Midbrain (tissue), 1 donor: Measurements from ENCODE around the gene GNG13.
A peak's percentile ranks its signal among the peaks of the same experiment; 100 is the strongest.
"Not testable (repeated sequence)": the region's sequence is repeated elsewhere in the genome, so short reads cannot be mapped to it uniquely, and the experiment has no call there.

Experiments
- DNase-seq: peaks from one replicate; lab custom pipeline; 2025; lab: John Stamatoyannopoulos, UW

Gene GNG13

DNA sequence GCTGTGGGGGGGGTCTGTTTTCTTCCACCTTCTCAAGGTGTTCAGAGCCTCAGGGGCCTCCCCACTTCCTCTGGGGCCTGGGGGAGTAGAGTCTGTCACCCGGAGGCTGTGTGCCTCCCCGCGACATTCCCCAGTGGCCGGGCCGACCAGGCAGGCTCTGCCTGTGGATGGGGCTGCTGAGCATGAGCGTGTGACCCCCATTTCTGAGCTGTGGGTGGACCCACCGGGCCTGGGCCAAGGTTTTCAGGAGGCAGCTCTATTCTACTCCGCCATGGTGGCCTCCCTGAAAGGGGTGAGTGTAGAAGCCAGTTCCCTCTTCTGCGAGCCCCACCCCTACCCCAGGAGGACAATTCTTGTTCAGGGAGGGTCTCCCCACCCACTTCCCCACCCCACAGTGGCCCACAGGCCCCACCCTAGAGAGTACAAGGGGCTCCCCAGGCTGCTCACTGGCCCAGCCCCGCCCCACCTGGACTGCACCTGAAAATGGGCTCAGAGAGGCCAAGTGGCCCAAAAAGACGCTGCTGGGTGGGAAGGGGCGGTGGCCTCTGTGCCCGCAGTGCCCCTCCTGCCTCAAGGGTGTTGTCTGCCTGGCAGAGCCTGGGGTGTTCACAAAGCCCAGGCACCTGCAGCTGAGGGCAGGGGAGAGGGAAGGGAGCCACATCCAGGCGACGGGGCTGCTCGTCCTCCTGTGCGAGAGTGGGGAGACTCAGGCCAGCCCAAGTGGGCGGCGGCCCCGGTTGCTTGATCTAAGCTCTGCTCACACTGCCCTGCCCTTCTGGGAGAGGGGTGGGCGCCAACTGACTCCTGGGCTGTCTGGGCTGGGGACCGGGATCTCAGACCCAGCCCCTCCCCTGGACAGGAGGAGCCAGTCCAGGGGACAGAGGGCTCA, 38.7 kb downstream of the GNG13 start:
- no peak for DNase-seq

DNA sequence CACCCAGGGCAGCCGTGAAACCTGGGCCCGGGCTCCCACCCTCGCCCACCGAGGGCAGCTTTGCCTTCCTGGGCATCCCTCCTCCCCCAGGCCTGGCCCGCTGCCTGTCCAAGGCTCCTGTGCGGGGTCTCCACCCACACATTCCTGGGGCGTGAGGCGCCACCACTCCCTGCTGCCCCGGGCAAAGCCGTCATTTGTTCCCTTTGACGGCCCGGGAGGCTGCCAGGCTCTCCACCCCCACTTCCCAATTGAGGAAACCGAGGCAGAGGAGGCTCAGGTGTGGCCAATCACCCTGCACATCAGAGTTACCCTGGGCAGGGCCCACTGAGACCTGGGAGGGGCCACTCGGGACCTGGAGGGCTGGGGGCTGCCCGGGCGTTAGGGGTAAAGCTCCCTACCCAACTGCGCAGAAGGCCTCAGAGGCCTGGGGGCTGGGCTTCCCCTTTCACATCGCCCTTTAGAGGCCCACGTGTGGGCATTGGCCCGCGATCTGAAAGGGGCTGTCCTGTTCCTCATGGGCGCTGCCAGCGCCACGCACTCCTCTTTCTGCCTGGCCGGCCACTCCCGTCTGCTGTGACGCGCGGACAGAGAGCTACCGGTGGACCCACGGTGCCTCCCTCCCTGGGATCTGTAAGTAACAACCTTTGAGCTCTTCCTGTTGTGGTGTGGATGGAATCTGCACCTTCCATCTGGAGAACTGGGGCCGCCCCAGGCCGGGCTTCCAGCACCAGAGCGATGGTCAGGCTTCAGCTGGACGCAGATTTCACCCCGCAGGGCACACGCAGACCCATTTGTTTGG, 39.8 kb downstream of the GNG13 start, which contains the start of gene MSLN:
TSS of gene MSLN (plus strand) at position 190 of the 799 bp plus-strand sequence. CDS start 1,947 bp downstream, outside the sequence.
- DNase-seq = no peak

DNA sequence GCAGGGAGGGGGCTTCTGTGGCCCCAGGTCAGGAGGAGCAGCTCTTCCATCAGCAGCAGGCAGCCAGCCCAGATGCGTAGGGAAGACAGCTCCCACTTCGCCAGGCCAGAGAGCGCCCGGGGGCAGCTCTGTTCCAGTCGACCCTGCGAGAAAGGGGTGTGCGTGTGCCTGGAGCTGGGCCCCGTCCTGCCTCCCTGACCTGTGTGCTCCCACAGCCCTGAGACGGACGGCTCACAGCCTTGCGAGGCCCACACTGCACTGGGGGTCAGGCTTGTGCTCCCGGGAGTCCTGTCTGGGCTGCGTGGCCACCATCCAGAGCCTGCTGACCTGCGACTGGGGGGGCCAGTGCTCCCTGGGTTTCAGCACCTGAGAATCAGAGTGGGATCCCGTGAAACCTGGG, 40.5 kb downstream of the GNG13 start:
- no peak for DNase-seq

DNA sequence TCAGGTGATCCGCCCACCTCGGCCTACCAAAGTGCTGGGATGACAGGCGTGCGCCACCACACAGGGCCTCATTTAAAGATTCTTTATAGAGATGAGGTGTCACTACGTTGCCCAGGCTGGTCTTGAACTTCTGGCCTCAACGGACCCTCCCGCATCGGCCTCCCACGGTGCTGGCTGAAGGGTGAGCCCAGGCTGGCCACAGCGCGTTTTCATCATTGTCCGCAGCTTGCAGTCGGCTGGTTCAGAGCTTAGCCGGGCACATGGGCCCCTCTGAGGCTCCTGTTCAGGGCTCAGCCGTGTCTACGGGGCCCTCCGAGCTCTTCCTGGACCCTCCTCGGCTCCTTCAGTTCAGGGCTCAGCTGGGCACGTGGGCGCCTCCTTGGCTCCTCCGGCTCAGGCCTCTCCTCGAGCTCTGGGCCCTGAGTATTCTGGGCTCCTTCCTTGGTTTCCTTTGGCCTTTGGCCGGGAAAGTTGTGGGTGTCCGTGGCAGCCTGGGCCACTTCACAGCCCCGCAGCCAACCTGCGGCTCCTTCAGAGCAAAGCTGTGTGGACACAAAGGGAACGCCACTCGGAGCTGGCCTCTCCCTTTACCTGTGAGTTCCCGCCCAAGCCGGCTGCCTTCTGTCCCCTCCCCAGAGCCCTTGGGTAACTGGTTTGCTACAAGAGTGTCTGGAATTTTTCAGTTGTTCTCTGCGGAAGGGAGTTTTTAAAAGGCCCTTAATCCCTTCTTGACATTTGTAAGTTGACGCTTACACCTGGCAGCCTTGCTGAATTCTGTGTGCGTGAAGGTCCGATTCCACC, 41.2 kb downstream of the GNG13 start:
- no peak for DNase-seq

DNA sequence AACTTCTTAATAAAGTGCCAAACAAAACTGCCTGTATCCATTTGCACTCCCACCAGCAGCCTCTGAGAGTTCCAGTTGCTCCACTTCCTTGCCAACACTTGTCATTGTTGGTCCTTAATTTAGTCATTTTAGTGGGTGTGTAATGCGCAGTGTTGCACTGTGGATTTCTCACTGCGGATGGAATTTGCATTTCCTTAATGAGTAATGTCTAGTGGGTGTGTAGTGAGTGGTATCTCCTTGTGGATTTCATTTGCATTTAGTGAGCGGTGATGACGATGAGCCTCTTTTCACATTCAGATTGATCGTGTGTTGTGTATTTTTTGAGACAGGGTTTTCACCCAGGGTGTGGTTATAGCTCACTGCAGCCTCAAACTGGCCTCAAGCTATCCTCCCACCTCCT, 44.1 kb downstream of the GNG13 start:
- no peak for DNase-seq

DNA sequence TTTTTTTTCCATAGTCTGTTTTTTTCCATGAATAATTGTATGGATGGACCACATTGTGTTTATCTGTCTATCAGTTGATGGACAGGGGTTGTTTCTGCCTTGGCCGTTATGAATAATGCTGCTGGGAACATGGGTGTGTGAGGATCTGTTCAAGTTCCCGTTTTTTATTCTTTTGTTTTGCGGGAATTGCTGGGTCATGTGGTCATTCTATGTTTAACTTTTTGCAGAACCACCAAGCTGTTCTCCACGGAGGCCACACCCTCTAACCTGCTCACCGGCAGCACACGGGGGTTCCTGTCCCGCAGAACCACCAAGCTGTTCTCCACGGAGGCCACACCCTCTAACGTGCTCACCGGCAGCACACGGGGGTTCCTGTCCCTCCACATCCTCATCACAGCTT, 45.9 kb downstream of the GNG13 start:
- no peak for DNase-seq

DNA sequence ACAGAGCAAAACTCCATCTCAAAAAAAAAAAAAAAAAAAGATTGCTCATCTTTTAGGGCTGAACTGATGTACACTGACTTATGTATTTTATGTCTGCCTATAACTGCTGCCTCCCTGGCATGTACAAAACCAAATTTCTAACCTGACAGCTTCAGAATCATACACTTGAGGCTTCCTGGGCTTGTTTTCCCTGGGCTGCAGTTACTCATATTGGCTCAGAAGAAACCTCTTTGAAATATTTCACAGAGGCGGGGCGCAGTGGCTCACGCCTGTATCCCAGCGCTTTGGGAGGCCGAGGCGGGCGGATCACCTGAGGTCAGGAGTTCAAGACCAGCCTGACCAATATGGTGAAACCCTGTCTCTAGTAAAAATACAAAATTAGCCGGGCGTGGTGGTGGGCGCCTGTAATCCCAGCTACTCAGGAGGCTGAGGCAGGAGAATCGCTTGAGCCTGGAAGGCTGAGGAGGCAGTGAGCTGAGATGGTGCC, 46.4 kb downstream of the GNG13 start:
- DNase-seq = not testable (repeated sequence)

DNA sequence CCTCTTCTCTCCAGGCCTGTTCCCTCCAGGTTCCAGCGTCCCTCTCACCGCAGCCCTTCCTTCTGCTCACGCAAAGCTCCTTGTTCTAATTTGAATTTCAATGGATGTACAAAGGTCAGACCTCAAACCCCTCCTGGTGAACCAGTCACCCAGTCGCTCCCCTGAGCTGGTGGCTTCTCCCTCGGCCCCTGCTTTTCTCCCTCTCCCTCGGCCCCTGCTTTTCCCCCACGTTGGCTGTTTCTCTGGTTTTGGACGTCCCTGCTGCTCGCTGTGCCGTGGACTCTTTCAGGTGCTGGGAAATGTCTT, 48.6 kb downstream of the GNG13 start:
- no peak for DNase-seq

DNA sequence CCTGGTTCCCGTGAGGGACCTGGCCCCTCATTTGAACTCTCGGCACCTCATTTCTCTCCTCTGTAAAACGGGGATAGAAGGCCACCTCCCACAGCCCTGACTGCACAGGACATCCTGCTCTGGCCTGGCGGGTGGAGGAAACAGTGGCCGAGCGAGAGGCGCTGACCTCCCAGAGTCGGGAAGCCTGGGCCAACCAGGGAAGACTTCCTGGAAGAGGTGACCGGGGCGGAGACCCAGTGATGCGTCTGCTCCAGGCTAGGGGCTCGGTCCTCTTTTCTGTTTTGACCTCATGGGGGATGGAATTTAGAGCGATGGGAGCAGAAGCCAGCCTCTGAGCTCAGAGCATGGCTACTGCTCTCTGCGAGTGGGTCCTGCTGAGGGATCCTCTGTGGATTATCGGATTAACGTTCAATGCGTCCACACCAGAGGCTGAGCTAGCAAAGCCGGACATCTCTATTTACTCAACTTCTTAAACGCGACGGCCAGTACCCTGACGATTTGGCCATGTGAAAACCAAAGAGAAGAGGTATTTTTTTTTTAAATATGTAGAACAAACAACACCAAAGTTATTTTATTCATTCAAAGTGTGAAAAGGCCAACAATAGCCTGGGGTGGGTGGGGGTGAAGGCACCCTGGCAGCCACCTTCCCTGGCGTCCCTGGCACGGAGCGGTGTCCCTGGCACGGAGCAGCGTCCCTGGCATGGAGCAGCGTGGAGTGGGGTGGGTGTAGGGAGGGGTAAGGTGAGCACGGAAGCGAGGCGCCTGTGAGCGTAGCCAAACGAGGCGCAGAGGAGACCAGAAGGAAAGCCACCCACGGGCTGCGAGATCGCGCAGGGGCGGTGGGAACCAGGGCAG, 49.2 kb downstream of the GNG13 start:
- peak; percentile 20 for DNase-seq

DNA sequence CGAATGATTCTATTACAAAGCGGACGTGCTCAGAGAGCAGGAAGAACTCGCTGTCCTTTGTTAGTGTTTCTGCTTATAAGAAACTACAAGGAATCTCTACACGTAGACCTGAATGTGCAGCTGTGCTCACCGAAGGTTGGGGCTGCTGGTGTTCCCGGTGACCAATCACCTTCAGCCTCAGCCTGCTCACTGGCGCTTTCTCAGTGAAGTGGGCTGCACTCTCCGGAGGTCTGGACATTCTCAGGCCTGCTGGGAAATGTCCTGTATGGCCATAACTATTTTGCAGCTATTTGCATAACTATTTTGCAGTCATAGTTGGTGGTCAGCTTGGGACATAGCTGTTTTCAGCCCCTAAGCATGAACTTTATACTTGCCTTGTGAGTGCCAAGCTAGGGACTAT, 50.0 kb downstream of the GNG13 start:
- DNase-seq = no peak

DNA sequence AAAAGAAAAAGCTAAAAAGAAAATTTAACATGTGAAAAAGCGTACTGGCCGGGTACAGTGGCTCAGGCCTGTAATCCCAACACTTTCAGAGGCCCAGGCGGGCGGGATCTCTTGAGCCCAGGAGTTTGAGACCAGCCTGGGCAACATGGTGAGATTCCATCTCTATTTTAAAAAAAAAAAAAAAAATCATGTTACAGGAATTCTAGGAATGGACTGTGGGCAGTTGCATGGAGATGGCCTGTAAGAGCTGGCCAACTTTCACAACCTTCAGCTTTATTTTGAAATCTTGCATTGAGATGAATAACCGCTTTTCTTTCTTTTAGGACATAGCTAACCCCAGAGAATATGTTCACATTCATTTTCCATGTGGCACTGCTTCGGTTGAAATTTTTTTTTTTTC, 51.5 kb downstream of the GNG13 start:
- no peak for DNase-seq
